COLO668 (cell line): ENCODE data around the gene KRTAP13-2.

Source experiments
- DNase-seq: peaks from one replicate; lab custom pipeline; 2025; ENCODE audit not compliant: unreplicated experiment; lab: John Stamatoyannopoulos, UW

Gene KRTAP13-2

DNA sequence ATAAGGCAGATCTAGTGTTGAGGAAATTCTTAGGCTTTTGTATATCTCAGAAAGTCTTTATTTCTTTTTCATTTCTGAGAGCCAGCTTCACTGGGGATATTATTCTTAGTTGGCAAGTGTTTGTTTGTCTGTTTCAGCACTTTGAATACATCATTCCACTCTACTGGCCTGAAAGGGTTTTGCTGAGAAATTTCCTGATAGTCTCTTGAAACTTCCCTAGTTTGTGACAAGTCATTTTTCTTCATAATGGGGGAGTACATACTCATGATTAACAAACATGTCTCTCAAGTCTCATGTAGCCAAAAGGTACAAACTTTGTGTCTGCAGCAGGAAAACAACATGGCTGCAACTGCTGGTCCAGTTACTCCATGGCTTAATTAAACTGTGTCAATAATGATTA, 45.7 kb downstream of the KRTAP13-2 start:
- DNase-seq = no peak
